ENCODE measurements around the gene ADH7. TPM values are rescaled to one million over a fixed set of nuclear protein-coding genes. Genes with fewer than 3 reads are reported as not detected.

Gene ADH7
- total and polyA plus RNA-seq, 9 donors: not detected

DNA sequence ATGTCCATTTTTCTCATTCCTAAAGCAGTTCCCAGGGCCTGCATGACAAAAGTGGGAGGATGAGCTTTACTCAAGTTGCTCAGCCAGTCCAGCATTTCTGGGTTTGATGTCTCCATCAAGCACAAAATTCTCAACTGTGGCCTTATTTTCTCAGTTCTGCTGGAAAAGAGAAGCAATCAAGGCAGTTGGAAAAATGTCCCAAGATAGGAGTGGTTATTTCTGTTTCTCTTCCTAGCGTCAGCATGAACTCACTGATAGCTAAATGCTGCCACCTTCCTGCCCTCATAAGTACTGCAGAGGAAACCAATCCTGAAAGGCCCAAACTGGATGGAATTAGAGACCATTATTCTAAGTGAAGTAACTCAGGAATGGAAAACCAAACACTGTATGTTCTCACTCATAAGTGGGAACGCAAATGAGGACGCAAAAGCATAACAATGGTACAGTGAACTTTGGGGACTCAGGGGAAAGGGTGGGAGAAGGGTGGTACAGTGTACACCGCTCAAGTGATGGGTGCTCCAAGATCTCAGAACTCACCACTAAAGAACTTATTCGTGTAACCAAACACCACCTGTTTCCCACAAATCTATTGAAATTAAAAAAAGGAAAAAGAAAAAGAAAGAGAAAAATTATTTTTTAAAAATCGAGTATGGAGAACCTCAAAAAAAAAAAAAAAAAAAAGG lies 29.6 kb downstream of the ADH7 start:
- Histone ChIP-seq H3K27ac (peak overlapping the region in 1 of 2 donors; percentile 62), H3K9me3 (no peaks in the 10 kb centered on the region), H3K36me3 (no peaks in the 10 kb centered on the region), H3K4me1 (ENCODE audit: insufficient read depth) (peaks cover 6% of the 10 kb centered on the region), H3K4me3 (no peak overlapping the region), H3K27me3 (no peaks in the 10 kb centered on the region)
- TF ChIP-seq, protein P1, sequence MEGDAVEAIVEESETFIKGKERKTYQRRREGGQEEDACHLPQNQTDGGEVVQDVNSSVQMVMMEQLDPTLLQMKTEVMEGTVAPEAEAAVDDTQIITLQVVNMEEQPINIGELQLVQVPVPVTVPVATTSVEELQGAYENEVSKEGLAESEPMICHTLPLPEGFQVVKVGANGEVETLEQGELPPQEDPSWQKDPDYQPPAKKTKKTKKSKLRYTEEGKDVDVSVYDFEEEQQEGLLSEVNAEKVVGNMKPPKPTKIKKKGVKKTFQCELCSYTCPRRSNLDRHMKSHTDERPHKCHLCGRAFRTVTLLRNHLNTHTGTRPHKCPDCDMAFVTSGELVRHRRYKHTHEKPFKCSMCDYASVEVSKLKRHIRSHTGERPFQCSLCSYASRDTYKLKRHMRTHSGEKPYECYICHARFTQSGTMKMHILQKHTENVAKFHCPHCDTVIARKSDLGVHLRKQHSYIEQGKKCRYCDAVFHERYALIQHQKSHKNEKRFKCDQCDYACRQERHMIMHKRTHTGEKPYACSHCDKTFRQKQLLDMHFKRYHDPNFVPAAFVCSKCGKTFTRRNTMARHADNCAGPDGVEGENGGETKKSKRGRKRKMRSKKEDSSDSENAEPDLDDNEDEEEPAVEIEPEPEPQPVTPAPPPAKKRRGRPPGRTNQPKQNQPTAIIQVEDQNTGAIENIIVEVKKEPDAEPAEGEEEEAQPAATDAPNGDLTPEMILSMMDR (IDR thresholded peaks at IDR 0.05): peak; percentile 87 to 98 (median 97)
- no peak for TF ChIP-seq EP300 (IDR thresholded peaks at IDR 0.05)
- DNase-seq: peak; percentile 67 to 89 (median 76)
- intact Hi-C loops (cut with DNase I): loop anchor here in 3 of 4 donors (2.0 to 10.0 kb wide), 5 partner anchors 205 to 321 kb away; partner anchors contain the start of gene ADH5 (in 1 of the 3)
- 39 to 42% (median 42%) methylated on average over 6 of the region's 6 CpGs for WGBS, 3 donors

DNA sequence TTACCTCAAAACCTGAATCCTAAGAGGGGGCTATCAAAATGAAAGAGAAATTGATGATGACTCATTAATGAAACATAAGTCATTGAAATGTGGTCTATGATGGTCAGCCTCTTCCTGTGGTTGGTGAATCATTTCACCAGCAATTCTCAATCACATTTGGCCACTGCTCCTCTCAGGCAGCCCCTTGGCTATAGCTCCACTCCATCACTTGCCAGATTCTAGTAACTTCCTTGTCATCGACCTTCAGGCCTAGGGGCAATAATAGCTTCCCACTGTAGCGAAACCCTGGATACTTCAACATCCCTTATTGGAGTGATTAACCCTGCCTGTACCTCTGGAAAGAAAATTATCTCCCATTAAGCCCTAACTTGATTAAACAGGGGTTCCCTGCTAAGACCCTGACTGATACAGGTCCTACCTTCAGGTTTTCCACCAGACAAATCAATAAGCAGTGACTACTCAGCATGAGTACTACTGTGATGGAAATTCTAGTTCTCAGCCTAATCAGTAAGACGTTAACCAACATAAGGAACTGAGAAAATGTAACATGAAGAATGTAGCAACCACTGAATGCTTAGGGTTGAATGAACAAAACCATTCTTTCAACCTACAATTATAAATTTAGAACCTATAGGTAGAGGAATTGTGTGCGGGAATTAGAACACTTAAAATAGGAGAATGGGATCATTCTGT lies 30.4 kb downstream of the ADH7 start:
- H3K27ac ChIP-seq: peak overlapping the region in 1 of 2 donors; percentile 62
- DNase-seq: no peak
- H3K4me3 ChIP-seq: no peak overlapping the region
- H3K9me3 ChIP-seq: no peaks in the 10 kb centered on the region
- peaks cover 6% of the 10 kb centered on the region for H3K4me1 ChIP-seq (ENCODE audit: insufficient read depth)
- WGBS, 3 donors: 50 to 62% (median 62%) methylated on average over 4 of the region's 4 CpGs
- no peaks in the 10 kb centered on the region for H3K36me3 ChIP-seq
- intact Hi-C loops (cut with DNase I): loop anchor here (2.0 to 10.0 kb wide), 6 partner anchors 202 to 320 kb away; partner anchors contain the start of gene ADH5 (in 1 of the 4)
- no peaks in the 10 kb centered on the region for H3K27me3 ChIP-seq
- TF ChIP-seq POLR2A (IDR thresholded peaks at IDR 0.05): no peak
- no peak for TF ChIP-seq EP300 (IDR thresholded peaks at IDR 0.05)
- TF ChIP-seq, protein P1 (IDR thresholded peaks at IDR 0.05): no peak

DNA sequence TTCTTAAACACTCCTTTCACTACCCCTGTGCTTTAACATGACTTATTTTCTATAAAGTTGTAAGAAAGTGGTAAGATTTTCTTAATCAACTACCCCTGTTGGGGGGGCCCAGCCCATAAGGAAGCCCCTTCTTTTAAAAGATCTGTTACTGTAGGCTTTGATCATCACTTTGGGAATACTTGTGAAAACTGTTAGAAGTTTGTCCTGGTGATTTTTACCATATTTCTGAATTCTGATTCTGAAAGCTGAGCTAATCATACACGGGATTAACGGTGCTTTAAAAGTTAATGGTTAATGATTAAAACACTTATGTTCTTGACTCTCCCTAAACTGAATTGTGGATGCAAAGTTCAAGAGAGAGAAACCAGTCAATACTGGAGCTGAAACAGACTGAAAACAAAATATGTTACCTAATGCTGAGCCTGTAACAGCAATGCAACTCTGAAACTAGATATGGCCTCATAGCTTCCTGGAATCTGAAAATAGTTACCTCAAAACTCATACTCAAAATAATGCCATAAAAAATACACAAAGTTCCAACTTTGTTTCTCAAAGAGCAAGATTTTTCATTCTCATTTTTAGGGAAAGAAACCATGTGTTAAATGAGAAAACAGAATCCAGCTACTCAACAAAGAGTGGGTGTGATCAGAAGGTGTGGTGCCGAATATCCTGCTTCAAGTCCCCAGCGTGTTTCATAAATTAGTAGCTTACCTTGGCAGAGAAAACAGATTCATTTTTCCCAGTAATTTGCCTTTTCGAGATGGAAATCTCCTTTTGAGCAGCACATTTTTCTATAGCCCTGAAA lies 31.6 kb downstream of the ADH7 start:
- no peaks in the 10 kb centered on the region for H3K27me3 ChIP-seq
- intact Hi-C loops (cut with DNase I): loop anchor here (2.0 to 10.0 kb wide), 5 partner anchors 201 to 319 kb away; partner anchors contain the start of gene ADH5 (in 1 of the 4)
- TF ChIP-seq EP300 (IDR thresholded peaks at IDR 0.05): no peak
- no peak for TF ChIP-seq POLR2A (IDR thresholded peaks at IDR 0.05)
- TF ChIP-seq, protein P1 (IDR thresholded peaks at IDR 0.05): no peak
- DNase-seq: no peak
- no peaks in the 10 kb centered on the region for H3K36me3 ChIP-seq
- no peaks in the 10 kb centered on the region for H3K9me3 ChIP-seq
- H3K4me3 ChIP-seq: no peak overlapping the region
- peak overlapping the region in 1 of 2 donors; percentile 62 for H3K27ac ChIP-seq
- H3K4me1 ChIP-seq (ENCODE audit: insufficient read depth): peaks cover 6% of the 10 kb centered on the region
- 51 to 52% (median 51%) methylated on average over 5 of the region's 5 CpGs for WGBS, 3 donors

DNA sequence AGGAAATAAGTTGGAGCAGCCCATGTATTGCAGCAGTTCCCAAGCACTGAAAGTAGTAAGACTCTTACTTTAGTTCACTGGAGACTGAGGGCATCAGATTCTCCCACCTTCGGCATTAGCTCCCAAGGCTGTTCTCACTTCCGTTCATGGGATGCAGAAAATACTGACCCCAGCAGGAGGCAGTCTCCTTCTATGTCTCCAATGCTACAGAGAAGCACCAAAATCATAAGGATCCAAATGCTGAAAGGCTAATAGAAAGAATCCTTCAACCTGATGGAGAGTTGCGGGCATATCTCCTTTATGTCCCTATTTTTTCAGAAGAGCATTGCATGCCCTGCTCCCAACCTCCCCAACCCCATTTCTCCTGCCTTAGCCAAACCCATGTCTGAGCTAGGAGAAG lies 32.4 kb downstream of the ADH7 start:
- WGBS, 3 donors: 97 to 99% (median 98%) methylated on average over 3 of the region's 3 CpGs
- no peak overlapping the region for H3K27ac ChIP-seq
- intact Hi-C loops (cut with DNase I): loop anchor here in 3 of 4 donors (5.0 to 10.0 kb wide), 3 partner anchors 200 to 318 kb away; partner anchors contain the start of gene ADH5 (in 1 of the 3)
- no peak for TF ChIP-seq EP300 (IDR thresholded peaks at IDR 0.05)
- no peak for TF ChIP-seq POLR2A (IDR thresholded peaks at IDR 0.05)
- TF ChIP-seq, protein P1 (IDR thresholded peaks at IDR 0.05): no peak
- H3K9me3 ChIP-seq: no peaks in the 10 kb centered on the region
- H3K4me3 ChIP-seq: no peak overlapping the region
- DNase-seq: no peak
- H3K4me1 ChIP-seq (ENCODE audit: insufficient read depth): peaks cover 6% of the 10 kb centered on the region
- H3K36me3 ChIP-seq: no peaks in the 10 kb centered on the region
- no peaks in the 10 kb centered on the region for H3K27me3 ChIP-seq

All from ovary (tissue), 9 donors.